Activated CD4-positive, alpha-beta T cell treated with anti-CD3 and anti-CD28 coated beads for 36 hours (primary cell): ENCODE results near the gene CYB5D1. TPM values are rescaled to one million over a fixed set of nuclear protein-coding genes. Genes with fewer than 3 reads are reported as not detected.

Experiments used
- ATAC-seq: fragments of 200-7000 bp; cut with Tn5 transposase; one replicate; pipeline ENCODE4 v1.10.0; 2021; ENCODE audit warnings: mild to moderate bottlenecking, moderate library complexity
- CTCF ChIA-PET: fragments of 350-600 bp; sonication (Branson Sonifier 250); formaldehyde crosslinking; loops from one replicate; lab custom pipeline; 2021; ENCODE audit warnings: antibody characterized with exemption; lab: Charles Lee
- POLR2A ChIA-PET: fragments of 350-600 bp; sonication (Branson Sonifier 250); formaldehyde crosslinking; loops from one replicate; lab custom pipeline; 2021; ENCODE audit warnings: antibody characterized with exemption, inconsistent platforms; lab: Charles Lee
- DNase-seq: peaks from one replicate; pipeline ENCODE4 v3.0.0-alpha.2; 2020
- H3K27ac Mint-ChIP-seq: one replicate; pipeline ENCODE4 v1.8.0; 2021; ENCODE audit warnings: mixed read lengths
- H3K27me3 Mint-ChIP-seq: one replicate; pipeline ENCODE4 v1.8.0; 2021; ENCODE audit warnings: mixed read lengths
- H3K36me3 Mint-ChIP-seq: one replicate; pipeline ENCODE4 v1.8.0; 2021; ENCODE audit warnings: low read depth, mixed read lengths
- H3K4me1 Mint-ChIP-seq: one replicate; pipeline ENCODE4 v1.8.0; 2021; ENCODE audit warnings: mixed read lengths
- H3K4me3 Mint-ChIP-seq: one replicate; pipeline ENCODE4 v1.8.0; 2021; ENCODE audit warnings: mild to moderate bottlenecking, moderate library complexity, mixed read lengths
- H3K9me3 Mint-ChIP-seq: one replicate; pipeline ENCODE4 v1.8.0; 2021; ENCODE audit warnings: low read depth, mixed read lengths
- intact Hi-C, 2 experiments: fragments of 100-400 bp; cut with DNase I in 1 of 2; cut with micrococcal nuclease in 1 of 2; formaldehyde crosslinking; loops; one replicate each; pipeline versions ENCODE4 v1.14.2 to v1.15.1; 2022 to 2024; cut with DNase I, micrococcal nuclease
- total RNA-seq, 2 experiments: library from RNA; stranded (reverse); gene quantifications; one replicate each; pipeline ENCODE4 v1.2.3, GENCODE V29; 2021

Gene CYB5D1
- total RNA-seq, 2 experiments from 2014 or later: 12.5 to 12.6 TPM

DNA sequence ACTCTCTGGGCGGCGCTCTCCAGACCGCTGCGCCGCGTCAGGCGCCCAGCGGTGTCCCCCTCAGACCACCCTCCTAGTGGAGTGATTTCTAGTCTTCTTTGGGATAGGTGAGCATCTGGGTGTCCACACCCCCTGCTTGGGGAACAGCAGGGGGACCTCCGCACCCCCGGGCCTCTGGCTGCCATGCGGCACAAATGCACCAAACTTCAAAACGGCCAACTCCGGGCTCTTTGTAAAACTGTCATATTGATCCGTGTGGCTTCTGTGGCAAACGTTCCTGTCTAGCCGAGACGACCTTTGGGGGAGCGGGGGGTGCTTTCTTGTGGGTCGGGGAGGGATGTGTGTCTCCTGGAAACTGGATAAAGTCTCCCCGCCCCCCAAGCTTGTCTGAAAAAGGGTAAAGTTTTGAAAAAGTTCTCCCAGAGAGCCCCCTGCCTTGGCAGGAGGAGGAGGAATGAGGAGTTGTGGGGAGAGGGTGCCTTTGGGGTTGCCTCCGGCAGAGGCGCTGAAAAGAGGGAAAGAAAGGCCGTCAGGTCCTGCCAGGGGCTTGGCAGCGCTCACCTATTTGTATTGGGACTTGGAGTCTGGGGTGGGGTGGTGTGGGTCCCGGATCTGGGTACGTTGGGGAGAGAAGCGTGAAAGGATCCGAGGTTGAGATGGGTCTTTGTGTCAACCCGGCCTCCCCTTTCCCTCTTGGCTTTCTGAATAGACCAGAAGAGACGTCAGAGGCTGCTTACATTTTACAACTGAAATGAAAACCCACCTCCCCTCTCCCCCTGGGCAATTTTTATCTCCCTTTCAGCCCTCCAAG, 28.6 kb downstream of the CYB5D1 start:
- Mint-ChIP-seq H3K9me3 (no peaks in the 10 kb centered on the region), H3K36me3 (peaks cover 25% of the 10 kb centered on the region), H3K27ac (no peak overlapping the region), H3K4me1 (peaks cover 1% of the 10 kb centered on the region), H3K4me3 (no peak overlapping the region), H3K27me3 (no peaks in the 10 kb centered on the region)
- DNase-seq (peak; percentile 73), ATAC-seq (peak; percentile 7)
- POLR2A ChIA-PET: no interaction called here
- intact Hi-C loops: loop anchor here (1.0 to 2.0 kb wide), 19 partner anchors 24 to 647 kb away; partner anchors contain the start of genes CNTROB (in 2 of the 2), NAA38 (in 2 of the 2), ALOXE3 (in 1 of the 2) and CTC1 (in 1 of the 2)
- CTCF ChIA-PET: interaction anchor here (0.7 to 1.4 kb wide), 2 partner anchors 22 to 42 kb away, joined by 3 to 6 read pairs; no protein-coding TSS in a partner anchor

DNA sequence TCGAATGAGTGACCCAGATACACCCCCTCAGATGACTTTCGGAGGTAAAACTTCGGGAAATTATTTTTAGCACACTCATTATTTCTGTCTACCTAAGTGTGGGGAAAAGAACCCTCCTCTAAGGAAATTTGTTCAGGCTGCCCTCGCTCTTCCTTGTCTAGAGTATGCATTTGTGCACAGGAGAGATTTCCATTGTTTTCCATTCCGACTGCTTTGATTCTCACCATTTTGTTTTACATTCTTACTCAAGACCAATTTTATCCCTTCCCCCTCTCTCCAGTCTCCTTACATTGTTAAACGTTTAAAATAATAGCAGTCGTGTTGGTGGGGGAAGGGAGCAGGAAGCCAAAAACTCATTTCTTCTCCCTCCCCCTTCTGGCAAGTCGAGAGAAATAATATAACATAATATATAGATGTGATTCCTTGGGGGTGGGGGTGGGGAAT, 29.3 kb downstream of the CYB5D1 start:
- peaks cover 3% of the 10 kb centered on the region for H3K4me1 Mint-ChIP-seq
- POLR2A ChIA-PET: no interaction called here
- ATAC-seq (no peak), DNase-seq (no peak)
- CTCF ChIA-PET: interaction anchor here (1.4 kb wide), 1 partner anchor 22 kb away, joined by 6 read pairs; no protein-coding TSS in a partner anchor
- peaks cover 29% of the 10 kb centered on the region for H3K36me3 Mint-ChIP-seq
- no peak overlapping the region for H3K27ac Mint-ChIP-seq
- intact Hi-C loops: loop anchor here (1.0 to 2.0 kb wide), 18 partner anchors 25 to 578 kb away; partner anchors contain the start of genes CNTROB (in 2 of the 2), NAA38 (in 2 of the 2), ALOXE3 (in 1 of the 2) and CTC1 (in 1 of the 2)
- no peak overlapping the region for H3K4me3 Mint-ChIP-seq
- H3K9me3 Mint-ChIP-seq: no peaks in the 10 kb centered on the region
- H3K27me3 Mint-ChIP-seq: no peaks in the 10 kb centered on the region

DNA sequence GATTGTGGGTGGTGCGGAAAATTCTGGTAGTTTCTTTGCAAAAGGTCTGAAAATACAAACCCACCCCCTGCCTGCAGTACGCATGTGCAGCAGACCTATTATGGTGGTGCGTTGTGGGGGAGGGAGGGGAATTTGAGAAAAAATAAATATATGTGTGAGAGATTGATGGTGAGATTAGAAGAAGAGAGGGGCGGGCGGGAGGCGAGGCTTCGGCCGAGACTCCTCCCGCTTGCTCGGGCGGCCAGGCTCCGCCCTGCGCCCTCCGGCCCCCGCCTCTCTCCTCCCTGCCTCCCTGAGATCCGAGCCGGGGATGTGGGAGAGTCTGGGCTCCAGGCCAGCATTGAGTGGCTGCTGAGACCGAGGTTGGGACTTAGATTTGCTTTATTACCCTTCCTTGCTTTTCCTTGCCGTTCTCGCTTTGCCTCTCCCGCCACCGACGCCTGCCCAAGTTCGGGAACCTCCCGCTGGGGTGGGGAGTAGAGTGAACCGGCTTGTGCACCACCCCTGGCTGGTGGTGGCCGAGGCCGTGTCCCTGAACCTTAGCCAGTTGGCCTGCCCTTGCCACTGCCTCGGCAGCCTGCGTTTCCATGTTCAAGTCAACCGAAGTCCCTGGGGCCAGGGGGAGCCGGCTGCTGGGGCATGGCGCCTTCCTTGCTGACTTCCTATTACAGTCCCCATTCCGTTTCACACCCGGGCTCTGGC, 29.8 kb downstream of the CYB5D1 start:
- Mint-ChIP-seq H3K4me3 (no peak overlapping the region), H3K9me3 (no peaks in the 10 kb centered on the region), H3K27ac (no peak overlapping the region), H3K36me3 (peaks cover 30% of the 10 kb centered on the region), H3K4me1 (peaks cover 4% of the 10 kb centered on the region), H3K27me3 (no peaks in the 10 kb centered on the region)
- ChIA-PET POLR2A (no interaction called here), CTCF (interaction anchor here (1.0 kb wide), 1 partner anchor 186 kb away, joined by 3 read pairs; no protein-coding TSS in a partner anchor)
- intact Hi-C loops: loop anchor here (1.0 to 2.0 kb wide), 18 partner anchors 25 to 579 kb away; partner anchors contain the start of genes CNTROB (in 2 of the 2), NAA38 (in 2 of the 2), ALOXE3 (in 1 of the 2) and CTC1 (in 1 of the 2)
- DNase-seq (peak; percentile 94), ATAC-seq (peak; percentile 79)

DNA sequence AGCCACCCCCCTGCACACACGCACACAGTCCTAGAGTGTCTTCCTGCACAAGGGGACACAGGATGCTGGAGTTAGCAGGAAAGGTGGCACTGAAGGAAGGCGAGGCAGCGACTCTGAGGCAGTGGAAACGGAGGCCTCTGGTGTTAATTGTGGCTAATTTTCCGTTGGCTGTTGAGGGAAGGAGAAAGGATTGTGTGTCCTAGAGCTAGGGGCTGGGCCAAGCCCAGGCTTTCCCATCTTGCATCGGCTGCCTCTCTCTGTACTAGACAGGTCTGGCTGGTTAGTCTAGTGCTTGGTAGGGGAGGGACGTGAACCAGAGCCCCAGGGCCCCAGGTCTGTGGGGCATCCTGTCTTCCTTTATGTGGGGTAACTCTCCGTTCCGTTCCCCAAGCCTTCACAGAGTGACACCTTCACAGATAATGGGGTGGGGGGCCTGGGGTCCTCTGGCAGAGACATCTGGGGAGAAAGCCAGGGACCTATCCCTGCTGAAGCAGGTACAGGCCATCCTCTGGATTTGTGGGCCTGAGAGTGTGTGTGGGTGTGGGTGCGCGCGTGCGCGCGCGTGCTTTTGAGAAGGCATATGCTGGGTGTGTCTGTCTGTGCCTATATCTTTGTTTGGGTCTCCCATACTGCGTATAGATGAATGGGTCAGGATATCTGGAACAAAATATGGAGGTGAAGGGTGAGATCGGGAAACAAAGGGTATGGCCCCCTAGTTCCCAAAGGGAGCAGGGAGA, 30.5 kb downstream of the CYB5D1 start, which contains the start of gene CHD3:
TSS of gene CHD3 (plus strand) at position 606 of the 737 bp plus-strand sequence. CDS start 212 bp downstream, outside the sequence.
- Mint-ChIP-seq H3K4me3 (no peak within 1 kb of the TSS), H3K27ac (no peak within 1 kb of the TSS), H3K27me3 (no peaks in the 10 kb centered on the region), H3K9me3 (no peaks in the 10 kb centered on the region), H3K4me1 (peaks cover 4% of the 10 kb centered on the region), H3K36me3 (peaks cover 34% of the 10 kb centered on the region)
- DNase-seq (peak; percentile 82), ATAC-seq (peak; percentile 18)
- CTCF ChIA-PET: interaction anchor here (0.8 to 1.4 kb wide), 5 partner anchors 9 to 185 kb away, joined by 3 to 6 read pairs (median 3); no protein-coding TSS in a partner anchor
- POLR2A ChIA-PET: no interaction called here
- intact Hi-C loops: no loop called here

DNA sequence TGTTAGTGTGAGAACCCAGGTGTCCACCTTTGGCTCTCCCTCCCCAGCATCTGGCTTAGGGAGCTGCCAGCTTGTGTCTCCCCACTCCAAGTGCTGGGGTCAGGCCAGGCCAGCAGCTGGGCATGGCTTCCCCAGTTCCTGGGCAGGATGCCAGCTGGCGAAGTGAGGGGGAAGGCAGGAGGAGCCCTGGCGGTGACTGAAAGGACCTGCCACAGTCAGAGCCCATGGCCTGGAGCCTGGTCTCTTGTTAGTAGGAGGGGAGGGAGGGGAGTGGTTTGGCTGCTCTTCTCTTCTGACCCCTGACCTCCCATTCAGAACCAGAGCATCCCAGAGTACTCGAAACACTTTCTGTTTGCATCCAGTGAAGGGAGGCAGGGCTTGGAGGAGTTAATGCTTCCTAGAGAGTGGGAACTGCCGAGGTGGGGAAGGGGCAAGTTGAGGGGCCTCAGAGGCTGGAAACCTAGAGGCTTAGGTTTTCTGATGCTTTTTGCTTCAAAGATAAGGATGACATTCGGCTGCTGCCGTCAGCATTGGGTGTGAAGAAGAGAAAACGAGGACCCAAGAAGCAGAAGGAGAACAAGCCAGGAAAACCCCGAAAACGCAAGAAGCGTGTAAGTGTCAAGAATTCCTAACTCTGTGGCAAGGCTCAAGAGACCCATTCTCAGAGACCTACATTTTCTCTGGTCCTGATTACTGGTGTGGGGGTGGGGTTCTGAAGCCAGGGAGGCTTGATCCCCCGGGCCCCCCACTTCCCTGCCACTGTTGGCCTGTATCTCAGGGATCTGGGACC, 31.6 kb downstream of the CYB5D1 start:
- intact Hi-C loops: no loop called here
- ATAC-seq (no peak), DNase-seq (peak; percentile 71)

DNA sequence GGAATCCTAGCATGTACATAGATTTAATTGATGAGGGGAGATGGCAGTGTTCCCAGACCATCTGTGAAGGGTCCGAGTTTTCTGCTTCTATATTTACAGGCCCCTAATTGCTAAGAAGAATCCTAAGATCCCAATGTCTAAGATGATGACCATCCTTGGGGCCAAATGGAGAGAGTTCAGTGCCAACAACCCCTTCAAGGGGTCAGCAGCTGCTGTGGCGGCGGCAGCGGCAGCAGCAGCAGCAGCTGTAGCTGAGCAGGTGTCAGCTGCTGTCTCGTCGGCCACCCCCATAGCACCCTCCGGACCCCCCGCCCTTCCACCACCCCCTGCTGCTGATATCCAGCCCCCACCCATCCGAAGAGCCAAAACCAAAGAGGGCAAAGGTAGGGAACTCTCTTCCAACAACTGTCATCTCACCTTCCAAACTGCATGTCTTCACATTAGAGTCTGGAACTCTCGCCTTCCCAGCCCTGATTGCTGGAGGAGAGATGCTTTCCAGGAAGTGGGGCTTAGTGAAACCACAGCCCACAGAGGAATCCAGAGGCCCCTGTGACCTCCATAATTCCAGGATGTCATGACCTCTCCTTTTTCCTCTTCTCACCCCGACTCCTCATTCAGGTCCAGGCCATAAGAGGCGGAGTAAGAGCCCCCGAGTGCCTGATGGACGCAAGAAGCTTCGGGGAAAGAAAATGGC, 35.5 kb downstream of the CYB5D1 start:
- POLR2A ChIA-PET: no interaction called here
- ATAC-seq: no peak
- Mint-ChIP-seq H3K36me3 (peaks cover 70% of the 10 kb centered on the region), H3K9me3 (no peaks in the 10 kb centered on the region), H3K27me3 (no peaks in the 10 kb centered on the region), H3K4me3 (no peak overlapping the region), H3K4me1 (peaks cover 19% of the 10 kb centered on the region), H3K27ac (no peak overlapping the region)
- CTCF ChIA-PET: interaction anchor here (0.6 kb wide), 1 partner anchor 158 kb away, joined by 3 read pairs; no protein-coding TSS in a partner anchor
- DNase-seq: no peak
- intact Hi-C loops: no loop called here

More for the DNA sequence above, 31.6 kb downstream of the CYB5D1 start:
- Mint-ChIP-seq H3K36me3 (peaks cover 44% of the 10 kb centered on the region), H3K27ac (no peak overlapping the region), H3K27me3 (no peaks in the 10 kb centered on the region), H3K4me3 (no peak overlapping the region), H3K4me1 (peaks cover 3% of the 10 kb centered on the region), H3K9me3 (no peaks in the 10 kb centered on the region)
- POLR2A ChIA-PET: no interaction called here
- CTCF ChIA-PET: interaction anchor here (0.8 to 1.4 kb wide), 4 partner anchors 8 to 101 kb away, joined by 3 to 6 read pairs (median 4); no protein-coding TSS in a partner anchor

DNA sequence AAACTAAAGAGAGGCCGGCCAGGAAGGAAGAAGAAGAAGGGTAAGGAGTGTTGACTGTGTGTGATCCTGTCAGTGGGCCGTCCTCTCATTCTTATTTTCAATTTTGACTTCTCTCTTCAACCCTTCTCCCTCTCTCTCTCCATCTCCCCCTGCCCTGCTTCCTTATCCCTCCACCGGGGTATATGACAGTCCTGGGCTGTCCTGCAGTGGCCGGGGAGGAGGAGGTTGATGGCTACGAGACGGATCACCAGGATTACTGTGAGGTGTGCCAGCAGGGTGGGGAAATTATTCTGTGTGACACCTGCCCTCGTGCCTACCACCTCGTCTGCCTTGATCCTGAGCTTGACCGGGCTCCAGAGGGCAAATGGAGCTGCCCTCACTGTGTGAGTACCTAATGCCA, 36.4 kb downstream of the CYB5D1 start:
- POLR2A ChIA-PET: no interaction called here
- CTCF ChIA-PET: no interaction called here
- Mint-ChIP-seq H3K27ac (no peak overlapping the region), H3K4me1 (peaks cover 19% of the 10 kb centered on the region), H3K9me3 (no peaks in the 10 kb centered on the region), H3K27me3 (no peaks in the 10 kb centered on the region), H3K36me3 (peaks cover 79% of the 10 kb centered on the region), H3K4me3 (no peak overlapping the region)
- no peak for ATAC-seq
- intact Hi-C loops: no loop called here
- DNase-seq: no peak

DNA sequence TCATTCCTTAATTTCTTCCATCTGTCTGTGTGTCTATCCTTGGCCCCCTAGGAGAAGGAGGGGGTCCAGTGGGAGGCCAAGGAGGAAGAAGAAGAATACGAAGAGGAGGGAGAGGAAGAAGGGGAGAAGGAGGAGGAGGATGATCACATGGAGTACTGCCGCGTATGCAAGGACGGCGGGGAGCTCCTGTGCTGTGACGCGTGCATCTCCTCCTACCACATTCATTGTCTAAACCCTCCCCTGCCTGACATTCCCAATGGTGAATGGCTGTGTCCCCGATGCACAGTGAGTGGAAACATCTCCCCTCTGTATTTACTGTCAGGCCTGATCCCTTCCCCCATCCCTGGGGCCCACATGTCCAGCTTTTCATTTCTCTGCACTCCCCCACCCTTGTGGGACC, 37.1 kb downstream of the CYB5D1 start:
- Mint-ChIP-seq H3K9me3 (no peaks in the 10 kb centered on the region), H3K36me3 (peaks cover 81% of the 10 kb centered on the region), H3K4me1 (peaks cover 19% of the 10 kb centered on the region), H3K27me3 (no peaks in the 10 kb centered on the region), H3K27ac (peak overlapping the region; percentile 37), H3K4me3 (no peak overlapping the region)
- no peak for ATAC-seq
- intact Hi-C loops: no loop called here
- ChIA-PET POLR2A (no interaction called here), CTCF (no interaction called here)
- no peak for DNase-seq

DNA sequence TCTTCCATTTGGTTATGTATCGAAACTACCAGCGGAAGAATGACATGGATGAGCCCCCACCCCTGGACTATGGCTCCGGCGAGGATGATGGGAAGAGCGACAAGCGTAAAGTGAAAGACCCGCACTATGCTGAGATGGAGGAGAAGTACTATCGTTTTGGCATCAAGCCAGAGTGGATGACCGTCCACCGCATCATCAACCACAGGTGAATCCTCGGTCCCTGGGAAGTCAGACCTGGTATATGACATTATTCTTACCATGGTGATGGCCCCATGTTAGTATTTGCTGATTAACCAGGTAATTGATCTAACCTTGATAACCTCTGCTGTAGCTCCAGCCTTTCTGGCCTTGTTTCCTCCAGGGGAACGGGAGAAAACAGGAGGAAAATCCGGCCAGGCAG, 39.3 kb downstream of the CYB5D1 start:
- Mint-ChIP-seq H3K4me3 (no peak overlapping the region), H3K4me1 (peaks cover 17% of the 10 kb centered on the region), H3K9me3 (no peaks in the 10 kb centered on the region), H3K27me3 (no peaks in the 10 kb centered on the region), H3K27ac (peak overlapping the region; percentile 55), H3K36me3 (peaks cover 77% of the 10 kb centered on the region)
- no peak for DNase-seq
- POLR2A ChIA-PET: no interaction called here
- no peak for ATAC-seq
- intact Hi-C loops: no loop called here
- CTCF ChIA-PET: interaction anchor here (0.7 to 2.3 kb wide), 8 partner anchors 8 to 93 kb away, joined by 3 to 16 read pairs (median 6); partner anchors contain the start of genes CHD3 and KDM6B
